ENCODE measurements around the gene GMCL1.
"Not testable (repeated sequence)": the region's sequence is repeated elsewhere in the genome, so short reads cannot be mapped to it uniquely, and the experiment has no call there.

GMCL1 gene

DNA sequence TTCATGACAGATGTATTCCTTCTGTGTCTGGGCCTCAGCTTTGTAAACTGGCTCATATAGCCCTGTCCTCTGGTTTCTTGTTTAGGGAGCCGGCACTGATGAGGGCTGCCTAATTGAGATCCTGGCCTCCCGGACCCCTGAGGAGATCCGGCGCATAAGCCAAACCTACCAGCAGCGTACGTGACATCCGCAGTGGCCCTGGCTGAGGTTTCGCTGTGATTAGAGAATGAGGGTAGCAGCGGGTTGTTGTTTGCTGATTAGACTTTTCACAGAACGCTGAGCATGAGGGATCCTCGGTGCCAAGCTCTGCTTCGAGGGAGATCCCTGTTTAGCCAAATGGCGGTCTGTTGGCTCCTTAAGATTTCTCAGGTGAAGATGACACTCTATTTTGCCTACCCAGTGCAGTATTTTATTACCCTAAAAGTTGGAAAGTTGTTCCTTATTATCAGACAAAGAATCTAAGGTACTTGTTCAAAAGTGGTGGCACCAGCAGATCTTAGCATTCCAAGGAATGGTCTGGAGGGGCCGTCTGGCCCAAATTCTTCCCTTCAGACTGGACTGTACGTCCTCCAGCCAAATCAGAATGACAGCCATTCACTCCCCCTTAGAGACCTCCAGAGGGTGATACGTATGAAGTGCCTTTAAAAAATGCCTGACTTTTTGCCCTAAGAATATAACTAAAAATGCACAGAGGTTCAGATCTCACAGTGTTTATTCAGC lies 21.5 kb upstream of the GMCL1 start:
- DNase-seq (ENCODE audit: low read depth): no peak

DNA sequence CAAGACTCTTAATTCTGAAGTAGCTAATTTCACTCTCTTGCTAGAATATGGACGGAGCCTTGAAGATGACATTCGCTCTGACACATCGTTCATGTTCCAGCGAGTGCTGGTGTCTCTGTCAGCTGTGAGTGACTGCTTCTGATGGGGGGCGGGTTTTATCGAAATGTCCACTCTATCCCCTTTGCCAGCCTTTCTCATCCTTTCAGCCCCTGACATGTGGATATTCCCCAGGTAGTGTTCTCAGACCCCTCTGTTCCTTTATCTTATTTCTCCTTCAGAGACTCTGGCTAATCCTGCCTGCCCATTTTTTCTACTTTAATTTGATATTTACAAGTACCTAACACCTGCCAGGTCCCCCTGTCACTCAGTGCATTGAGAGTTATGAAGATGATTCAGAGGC lies 18.9 kb upstream of the GMCL1 start:
- DNase-seq (ENCODE audit: low read depth): no peak

GRCh38 chr2:69811018-69811417 lies 18.4 kb upstream of the GMCL1 start:
- DNase-seq (ENCODE audit: low read depth): no peak

GRCh38 chr2:69811591-69811990 lies 17.9 kb upstream of the GMCL1 start:
- no peak for DNase-seq (ENCODE audit: low read depth)

GRCh38 chr2:69815717-69816116 lies 13.7 kb upstream of the GMCL1 start:
- no peak for DNase-seq (ENCODE audit: low read depth)

DNA sequence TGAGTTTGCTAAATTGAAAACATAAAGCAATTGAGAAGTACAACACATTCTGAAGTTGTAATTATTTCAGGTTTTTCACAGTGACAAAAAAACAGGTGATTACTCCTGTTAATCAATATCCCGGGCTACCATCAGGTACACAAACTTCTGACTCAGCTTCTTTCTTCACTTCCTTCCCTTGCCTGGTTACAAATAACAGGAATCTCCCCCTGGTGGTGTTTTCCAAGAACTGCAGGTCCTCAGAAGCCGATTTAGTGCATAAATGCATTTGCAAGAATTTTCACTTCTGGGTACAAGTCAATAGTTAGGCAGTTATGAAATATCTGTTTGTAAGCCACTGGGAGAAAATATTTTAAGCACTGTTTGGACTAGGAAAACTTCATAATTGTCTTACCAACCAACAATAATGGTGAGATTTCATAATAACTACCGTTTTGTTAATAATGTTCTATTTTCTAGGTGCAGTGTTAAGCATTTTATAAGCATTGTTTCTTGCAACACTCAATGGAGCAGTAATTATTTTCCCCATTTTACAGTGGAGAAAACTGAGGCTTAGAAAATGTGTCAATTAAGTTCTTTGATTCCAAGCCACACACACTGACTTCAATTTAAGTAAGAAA lies 12.4 kb upstream of the GMCL1 start:
- peak; percentile 23 for DNase-seq (ENCODE audit: low read depth)

GRCh38 chr2:69817729-69818501 lies 11.5 kb upstream of the GMCL1 start:
- no peak for DNase-seq (ENCODE audit: low read depth)

- DNase-seq (ENCODE audit: low read depth): no peak
These were observed 1.5 kb upstream of the GMCL1 start for GRCh38 chr2:69827796-69828540.

- DNase-seq (ENCODE audit: low read depth): no peak
These were observed 563 bp upstream of the GMCL1 start for GRCh38 chr2:69828938-69829255.

GRCh38 chr2:69830045-69830905 lies 815 bp downstream of the GMCL1 start:
- peak; percentile 19 for DNase-seq (ENCODE audit: low read depth)

DNA sequence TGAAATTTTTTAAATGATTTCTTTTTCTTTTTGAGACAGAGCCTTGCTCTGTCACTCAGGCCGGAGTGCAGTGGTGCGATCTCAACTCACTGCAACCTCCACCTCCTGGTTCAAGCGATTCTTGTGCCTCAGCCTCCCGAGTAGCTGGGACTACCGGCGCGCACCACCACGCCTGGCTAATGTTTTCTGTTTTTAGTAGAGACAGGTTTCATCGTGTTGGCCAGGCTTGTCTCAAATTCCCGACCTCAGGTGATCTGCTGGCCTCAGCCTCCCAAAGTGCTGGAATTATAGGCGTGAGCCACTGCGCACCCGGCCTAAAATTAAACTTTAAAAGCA lies 1.4 kb downstream of the GMCL1 start:
- not testable (repeated sequence) for DNase-seq (ENCODE audit: low read depth)

- no peak for DNase-seq (ENCODE audit: low read depth)
These were observed 2.0 kb downstream of the GMCL1 start for GRCh38 chr2:69831354-69831905.

DNA sequence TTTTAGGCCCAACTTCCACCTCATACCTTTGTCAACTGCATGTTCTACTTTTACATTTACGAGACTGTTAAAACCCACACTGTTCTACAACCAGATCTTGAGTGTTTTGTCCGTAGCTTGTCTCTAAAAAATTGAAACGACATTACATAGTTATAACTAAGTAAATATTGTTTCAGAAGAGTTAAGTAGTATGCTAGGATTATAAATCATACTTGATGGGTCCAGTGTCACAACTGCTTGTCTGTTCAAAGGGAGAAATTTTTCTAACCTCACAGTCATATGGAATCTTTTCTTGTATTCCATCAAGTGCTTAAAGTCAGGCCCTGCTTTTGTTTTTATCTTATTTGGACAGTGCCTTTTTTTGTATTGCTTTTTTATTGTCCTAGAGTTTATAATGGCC lies 4.3 kb downstream of the GMCL1 start:
- no peak for DNase-seq (ENCODE audit: low read depth)

DNA sequence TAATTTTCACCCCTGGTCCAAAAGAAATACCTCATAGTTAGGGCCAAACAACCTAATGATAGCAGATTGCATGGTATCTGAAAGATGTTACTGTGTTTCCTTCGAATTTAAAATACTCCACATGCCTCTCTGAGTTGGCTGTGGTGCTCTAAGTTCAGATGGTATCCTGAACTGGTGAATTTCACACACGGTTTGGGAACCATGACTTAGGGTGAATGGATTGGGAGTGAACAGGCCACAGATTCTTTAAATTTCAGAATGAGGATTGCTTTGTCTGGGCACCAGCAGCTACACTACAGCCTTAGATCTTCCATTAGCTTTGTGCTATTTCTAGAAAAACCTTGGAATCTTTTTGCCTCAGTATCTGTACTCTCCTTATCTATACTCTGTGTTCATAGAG lies 6.2 kb downstream of the GMCL1 start:
- DNase-seq (ENCODE audit: low read depth): no peak

GRCh38 chr2:69836316-69836715 lies 6.9 kb downstream of the GMCL1 start:
- no peak for DNase-seq (ENCODE audit: low read depth)

DNA sequence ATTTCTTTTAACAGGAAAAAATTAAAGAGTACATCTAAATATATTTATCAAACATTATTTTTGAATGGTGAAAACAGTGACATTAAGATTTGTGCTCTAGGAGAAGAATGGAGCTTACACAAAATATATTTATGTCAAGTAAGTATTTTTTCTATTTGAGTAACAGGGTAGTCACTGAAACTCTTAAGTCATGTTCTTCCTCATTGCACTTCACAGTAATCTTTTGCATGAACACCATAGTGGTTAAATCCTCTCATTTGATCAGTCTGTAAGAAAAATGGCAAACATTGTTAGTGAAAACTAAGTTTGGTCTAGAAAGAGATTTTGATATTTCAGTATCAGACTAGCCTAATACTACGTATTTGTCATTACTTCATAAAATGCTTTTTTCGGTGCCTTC lies 8.1 kb downstream of the GMCL1 start:
- DNase-seq (ENCODE audit: low read depth): no peak

GRCh38 chr2:69843993-69844392 lies 14.5 kb downstream of the GMCL1 start:
- no peak for DNase-seq (ENCODE audit: low read depth)

DNA sequence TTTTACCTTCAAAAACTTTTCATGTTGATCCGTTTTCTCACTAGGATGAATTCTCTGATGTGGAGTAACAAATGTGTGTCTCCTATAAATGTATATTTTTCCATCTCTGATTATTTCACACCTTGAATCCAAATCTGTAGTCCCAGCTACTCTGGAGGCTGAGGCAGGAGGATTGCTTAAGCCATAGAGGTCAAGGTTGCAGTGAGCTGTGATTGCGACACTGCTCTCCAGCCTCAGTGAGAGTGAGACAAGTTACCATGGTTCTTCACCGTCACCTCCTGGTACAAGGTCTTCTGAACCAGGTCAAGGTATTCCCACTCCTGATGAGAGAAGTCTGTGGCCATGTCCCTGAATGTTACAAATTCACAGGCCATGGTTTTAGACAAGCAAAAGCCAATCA lies 15.1 kb downstream of the GMCL1 start:
- DNase-seq (ENCODE audit: low read depth): no peak

DNA sequence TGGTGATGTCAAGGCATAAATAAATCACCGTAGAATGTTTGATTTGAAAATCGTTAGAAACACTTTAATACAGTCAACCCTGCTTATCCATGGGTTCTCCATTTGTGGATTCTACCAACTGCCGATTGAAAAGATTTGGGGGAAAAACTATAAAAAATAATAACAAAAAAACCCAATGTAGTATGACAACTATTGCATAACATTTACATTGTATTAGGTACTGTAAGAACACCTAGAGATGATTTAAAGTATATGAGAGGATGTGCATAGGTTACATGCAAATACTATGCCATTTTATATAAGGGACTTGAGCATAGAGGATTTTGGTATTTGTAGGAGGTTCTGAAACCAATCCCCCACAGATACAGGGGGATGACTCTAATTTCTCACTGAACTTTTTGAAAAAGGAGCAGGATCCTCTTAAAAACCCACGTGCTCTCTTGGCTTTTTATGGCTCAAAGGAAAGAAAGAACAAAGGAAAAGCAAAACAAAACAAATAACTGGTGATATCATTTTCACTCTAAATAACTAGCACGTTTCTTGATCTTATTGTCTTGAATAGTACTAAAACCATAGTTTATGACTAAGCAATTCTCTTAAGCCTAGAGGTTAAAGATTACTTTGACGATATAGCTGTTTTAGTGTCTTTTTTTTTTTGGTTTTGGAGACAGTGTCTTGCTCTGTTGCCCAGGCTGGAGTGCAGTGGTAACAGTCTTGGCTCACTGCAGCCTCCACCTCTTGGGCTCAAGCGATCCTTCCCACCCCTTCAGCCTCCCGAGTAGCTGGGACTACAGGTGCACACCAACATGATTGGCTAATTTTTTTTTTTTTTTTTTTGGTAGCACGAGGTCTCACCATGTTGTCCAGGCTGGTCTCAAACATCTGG lies 17.0 kb downstream of the GMCL1 start:
- DNase-seq (ENCODE audit: low read depth): no peak

DNA sequence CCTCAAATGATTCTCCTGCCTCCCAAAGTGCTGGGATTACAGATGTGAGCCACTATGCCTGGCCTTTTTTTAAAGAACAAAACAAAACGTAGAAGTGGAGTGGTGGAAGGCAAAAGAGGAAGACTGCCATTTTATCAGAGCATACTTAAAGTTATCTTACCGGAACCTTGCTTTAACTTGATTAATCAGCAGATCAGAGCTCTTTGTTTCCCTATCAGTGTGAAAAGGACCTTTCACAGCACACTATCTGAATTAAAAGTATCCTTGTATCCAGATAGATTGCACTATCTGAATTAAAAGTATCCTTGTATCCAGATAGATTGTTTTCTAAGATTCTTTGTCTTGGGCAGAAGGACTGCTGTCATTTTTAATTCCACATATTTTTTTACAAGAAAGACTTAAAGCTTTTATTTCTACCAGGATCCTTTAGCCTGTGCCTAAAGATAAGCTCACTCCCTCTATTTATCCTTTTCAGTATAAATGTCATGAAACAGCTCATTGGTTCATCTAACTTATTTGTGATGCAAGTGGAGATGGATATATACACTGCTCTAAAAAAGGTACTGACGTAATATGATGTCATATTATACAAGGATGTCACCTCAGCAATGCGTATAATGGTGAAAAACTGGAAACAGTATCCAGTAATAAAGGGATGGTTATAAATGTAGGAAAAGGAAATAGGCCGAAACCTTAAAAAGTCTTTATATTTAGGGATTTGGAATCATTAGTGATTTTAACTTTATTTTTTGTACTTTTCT lies 17.8 kb downstream of the GMCL1 start:
- no peak for DNase-seq (ENCODE audit: low read depth)
